Measurements from ENCODE around the gene AMIGO3. TPM values are rescaled to one million over a fixed set of nuclear protein-coding genes. Genes with fewer than 3 reads are reported as not detected.

The AMIGO3 gene
- total and polyA plus RNA-seq, 2 donors (not counting 1 experiment from before 2014, with no cell fraction given), result 11.1 TPM; not detected in 1

GRCh38 chr3:49670940-49671290 lies 48.6 kb downstream of the AMIGO3 start:
- Mint-ChIP-seq H3K27me3 (peaks cover 3% of the 10 kb centered on the region), H3K4me3 (no peak overlapping the region), H3K27ac (peak overlapping the region; percentile 26), H3K4me1 (peaks cover 27% of the 10 kb centered on the region), H3K9me3 (ENCODE audit: insufficient read depth) (no peaks in the 10 kb centered on the region)
- Histone ChIP-seq H3K4me1 (ENCODE audit: control insufficient read depth in 2 of 2, insufficient read depth in 2 of 2, low read length in 2 of 2) (peaks cover 13 to 18% of the 10 kb centered on the region in 2 donors), H3K27me3 (replicated peaks in 1 of 4; ENCODE audit: control extremely low read depth in 1 of 4, control insufficient read depth in 3 of 4, insufficient read depth in 4 of 4, low read length in 3 of 4) (no peaks in the 10 kb centered on the region), H2AFZ (ENCODE audit: insufficient read depth, low read depth, low read length, poor library complexity, severe bottlenecking) (no peak overlapping the region), H3K36me3 (replicated peaks in 1 of 2; ENCODE audit: control extremely low read depth in 1 of 2, control insufficient read depth in 1 of 2, extremely low read depth in 1 of 2, insufficient read depth in 2 of 2, low read length in 1 of 2) (peaks cover 0 to 3% of the 10 kb centered on the region in 2 experiments), H3K27ac (ENCODE audit: low read length in 2 of 2) (no peak overlapping the region), H3K4me2 (replicated peaks; ENCODE audit: low read depth, low read length, poor library complexity, severe bottlenecking) (no peak overlapping the region), H3K9me3 (ENCODE audit: control extremely low read depth in 1 of 3, control insufficient read depth in 2 of 3, insufficient read depth in 1 of 3, low read length in 2 of 3) (peaks cover 0 to 5% (median 0%) of the 10 kb centered on the region in 3 donors), H3K4me3 (ENCODE audit: control extremely low read depth in 1 of 5, extremely low read depth in 1 of 5, insufficient read depth in 1 of 5, low read depth in 2 of 5, low read length in 4 of 5) (no peak overlapping the region), H4K20me1 (ENCODE audit: control insufficient read depth, insufficient read depth, low read length, poor library complexity, severe bottlenecking) (no peaks in the 10 kb centered on the region), H3K9ac (ENCODE audit: low read length) (no peak overlapping the region), H3K79me2 (ENCODE audit: control insufficient read depth, insufficient read depth, low read length) (peaks cover 15% of the 10 kb centered on the region)
- intact Hi-C loops (cut with micrococcal nuclease), result loop anchor here (5.0 kb wide), 3 partner anchors 259 to 566 kb away; partner anchors contain the start of genes GNAI2, RHOA, TCTA and USP19
- ChIA-PET POLR2A (no interaction called here), CTCF (interaction anchor here (1.1 to 5.0 kb wide), 5 partner anchors 27 to 331 kb away, joined by 3 to 161 read pairs (median 4); partner anchors contain the start of gene USP4)
- 90% methylated on average over 2 of the region's 6 CpGs for WGBS (ENCODE audit: insufficient coverage)
- DNase-seq, result no peak
- ATAC-seq (ENCODE audit: low read depth), result no peak
- no peak for TF ChIP-seq EZH2 (IDR thresholded peaks at IDR 0.05; ENCODE audit: borderline replicate concordance, insufficient read depth, low read depth, low read length, poor library complexity, severe bottlenecking)
- TF ChIP-seq, protein P1, sequence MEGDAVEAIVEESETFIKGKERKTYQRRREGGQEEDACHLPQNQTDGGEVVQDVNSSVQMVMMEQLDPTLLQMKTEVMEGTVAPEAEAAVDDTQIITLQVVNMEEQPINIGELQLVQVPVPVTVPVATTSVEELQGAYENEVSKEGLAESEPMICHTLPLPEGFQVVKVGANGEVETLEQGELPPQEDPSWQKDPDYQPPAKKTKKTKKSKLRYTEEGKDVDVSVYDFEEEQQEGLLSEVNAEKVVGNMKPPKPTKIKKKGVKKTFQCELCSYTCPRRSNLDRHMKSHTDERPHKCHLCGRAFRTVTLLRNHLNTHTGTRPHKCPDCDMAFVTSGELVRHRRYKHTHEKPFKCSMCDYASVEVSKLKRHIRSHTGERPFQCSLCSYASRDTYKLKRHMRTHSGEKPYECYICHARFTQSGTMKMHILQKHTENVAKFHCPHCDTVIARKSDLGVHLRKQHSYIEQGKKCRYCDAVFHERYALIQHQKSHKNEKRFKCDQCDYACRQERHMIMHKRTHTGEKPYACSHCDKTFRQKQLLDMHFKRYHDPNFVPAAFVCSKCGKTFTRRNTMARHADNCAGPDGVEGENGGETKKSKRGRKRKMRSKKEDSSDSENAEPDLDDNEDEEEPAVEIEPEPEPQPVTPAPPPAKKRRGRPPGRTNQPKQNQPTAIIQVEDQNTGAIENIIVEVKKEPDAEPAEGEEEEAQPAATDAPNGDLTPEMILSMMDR (IDR thresholded peaks at IDR 0.05), result no peak

DNA sequence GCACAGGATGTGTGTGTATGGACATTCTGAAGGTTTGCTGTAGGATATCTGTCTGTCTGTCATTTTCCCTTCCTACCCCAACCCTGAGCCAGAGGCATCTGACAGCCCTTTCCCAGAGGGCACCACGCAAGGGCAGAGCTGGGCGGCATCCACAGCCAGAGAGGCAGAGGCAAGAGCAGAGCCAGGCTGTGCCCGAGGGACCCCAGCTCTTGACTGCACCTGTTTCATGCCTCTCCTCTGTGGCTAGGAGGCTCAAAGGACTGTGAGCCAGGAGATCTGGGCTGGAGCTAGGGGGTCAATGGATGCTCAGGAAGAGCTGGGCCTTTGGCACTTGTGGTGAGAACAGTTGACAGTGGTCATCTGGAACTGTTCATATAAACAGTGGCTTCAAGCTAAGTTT lies 50.1 kb downstream of the AMIGO3 start:
- H3K9me3 ChIP-seq (ENCODE audit: control extremely low read depth in 1 of 3, control insufficient read depth in 2 of 3, insufficient read depth in 1 of 3, low read length in 2 of 3), result peaks cover 0 to 5% (median 0%) of the 10 kb centered on the region in 3 donors
- peaks cover 5 to 7% of the 10 kb centered on the region in 2 donors for H3K4me1 ChIP-seq (ENCODE audit: control insufficient read depth in 2 of 2, insufficient read depth in 2 of 2, low read length in 2 of 2)
- 74% methylated on average over 3 of the region's 3 CpGs for WGBS (ENCODE audit: insufficient coverage)
- Mint-ChIP-seq H3K4me3 (no peak overlapping the region), H3K9me3 (ENCODE audit: insufficient read depth) (no peaks in the 10 kb centered on the region), H3K4me1 (peaks cover 18% of the 10 kb centered on the region), H3K27me3 (peaks cover 3% of the 10 kb centered on the region), H3K27ac (no peak overlapping the region)
- H3K36me3 ChIP-seq (replicated peaks in 1 of 2; ENCODE audit: control extremely low read depth in 1 of 2, control insufficient read depth in 1 of 2, extremely low read depth in 1 of 2, insufficient read depth in 2 of 2, low read length in 1 of 2), result no peaks in the 10 kb centered on the region
- POLR2A ChIA-PET, result no interaction called here
- CTCF ChIA-PET, result interaction anchor here (5.0 kb wide), 1 partner anchor 130 kb away, joined by 161 read pairs; no protein-coding TSS in a partner anchor
- no peak for DNase-seq
- intact Hi-C loops (cut with micrococcal nuclease), result no loop called here
- no peak overlapping the region for H3K27ac ChIP-seq (ENCODE audit: low read length in 2 of 2)
- ATAC-seq (ENCODE audit: low read depth), result no peak
- H2AFZ ChIP-seq (ENCODE audit: insufficient read depth, low read depth, low read length, poor library complexity, severe bottlenecking), result no peak overlapping the region
- no peak for TF ChIP-seq EZH2 (IDR thresholded peaks at IDR 0.05; ENCODE audit: borderline replicate concordance, insufficient read depth, low read depth, low read length, poor library complexity, severe bottlenecking)
- TF ChIP-seq, protein P1 (IDR thresholded peaks at IDR 0.05), result no peak
- peaks cover 6% of the 10 kb centered on the region for H3K79me2 ChIP-seq (ENCODE audit: control insufficient read depth, insufficient read depth, low read length)
- no peak overlapping the region for H3K4me2 ChIP-seq (replicated peaks; ENCODE audit: low read depth, low read length, poor library complexity, severe bottlenecking)
- H3K27me3 ChIP-seq (replicated peaks in 1 of 4; ENCODE audit: control extremely low read depth in 1 of 4, control insufficient read depth in 3 of 4, insufficient read depth in 4 of 4, low read length in 3 of 4), result no peaks in the 10 kb centered on the region
- no peak overlapping the region for H3K4me3 ChIP-seq (ENCODE audit: control extremely low read depth in 1 of 5, extremely low read depth in 1 of 5, insufficient read depth in 1 of 5, low read depth in 2 of 5, low read length in 4 of 5)
- no peak overlapping the region for H3K9ac ChIP-seq (ENCODE audit: low read length)
- no peaks in the 10 kb centered on the region for H4K20me1 ChIP-seq (ENCODE audit: control insufficient read depth, insufficient read depth, low read length, poor library complexity, severe bottlenecking)

Measured in B cell (primary cell).